GM12891 (cell line): ENCODE measurements around the gene XAGE3.
"Not testable (repeated sequence)": the region's sequence is repeated elsewhere in the genome, so short reads cannot be mapped to it uniquely, and the experiment has no call there.

Experiments
- PAX5 ChIP-seq: IDR thresholded peaks from 2 replicates; pipeline ENCODE4 v1.6.1; 2011; ENCODE audit warnings: low read length, moderate library complexity, mild to moderate bottlenecking; ENCODE audit not compliant: insufficient read depth, severe bottlenecking
- POLR2A ChIP-seq: IDR thresholded peaks from 2 replicates; pipeline ENCODE4 v1.6.1; 2011; ENCODE audit warnings: low read depth, low read length, control low read depth
- POLR2AphosphoS5 ChIP-seq: IDR thresholded peaks from 2 replicates; pipeline ENCODE4 v1.6.1; 2011; ENCODE audit warnings: low read depth, low read length, control low read depth
- TAF1 ChIP-seq: IDR thresholded peaks from 2 replicates; pipeline ENCODE4 v1.6.1; 2011; ENCODE audit warnings: low read depth, low read length, control low read depth

DNA sequence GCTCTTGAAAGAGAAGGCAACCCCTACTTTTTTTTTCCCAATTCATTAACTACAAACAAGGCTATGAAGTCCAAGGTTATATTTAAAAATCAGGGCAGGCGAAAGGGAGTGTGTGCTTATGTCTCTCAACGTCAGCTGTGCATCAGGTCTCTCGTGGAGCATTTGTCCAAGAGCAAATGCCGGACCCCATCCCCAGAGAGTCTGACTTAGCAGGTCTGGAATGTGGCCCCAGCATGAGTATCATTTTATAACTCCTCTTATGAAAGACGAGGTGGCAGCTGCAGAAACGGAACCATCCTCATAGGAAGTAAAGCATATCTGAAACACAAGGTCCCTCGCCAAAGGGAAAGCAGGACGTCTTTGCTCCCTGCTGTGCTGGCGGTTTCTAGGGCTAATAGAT is 45.8 kb upstream of the XAGE3 start:
- not testable (repeated sequence) for TF ChIP-seq POLR2A, POLR2AphosphoS5, PAX5, TAF1
